H1 (cell line): ENCODE data around the gene USP51. TPM values are rescaled to one million over a fixed set of nuclear protein-coding genes. Genes with fewer than 3 reads are reported as not detected.

Source experiments
- CTCF ChIA-PET: fragments of 300-600 bp; sonication (Branson Sonifier 250); formaldehyde crosslinking; loops from one replicate; lab custom pipeline; 2021; ENCODE audit not compliant: partially characterized antibody; lab: Charles Lee
- POLR2A ChIA-PET: fragments of 300-600 bp; sonication (Branson Sonifier 250); formaldehyde crosslinking; loops from one replicate; lab custom pipeline; 2021; ENCODE audit warnings: inconsistent platforms; ENCODE audit not compliant: partially characterized antibody; lab: Charles Lee
- DNase-seq, 2 experiments: peaks; one replicate each; pipeline versions ENCODE4 v3.0.0 to v3.0.0-alpha.2; 2010 to 2022; ENCODE audit warnings: low spot score in 2 of 2, low read depth in 1 of 2, mixed read lengths in 1 of 2
- FAIRE-seq: peaks from 2 replicates; lab custom pipeline; 2011; peaks lifted over from hg19 to GRCh38; lab: Jason Lieb, UNC
- H2AFZ ChIP-seq: 2 replicates; pipeline ENCODE4 v1.8.1; 2012; ENCODE audit warnings: low read length, inconsistent platforms
- H2AK5ac ChIP-seq: 2 replicates; pipeline ENCODE4 v1.6.1; 2013; ENCODE audit warnings: low read depth, low read length
- H2BK120ac ChIP-seq: replicated peaks from 2 replicates; pipeline ENCODE3; 2013; ENCODE audit warnings: low read depth, low read length, inconsistent platforms
- H2BK12ac ChIP-seq: 2 replicates; pipeline ENCODE4 v1.6.1; 2013; ENCODE audit warnings: low read depth, low read length
- H2BK15ac ChIP-seq: 2 replicates; pipeline ENCODE4 v1.6.1; 2013; ENCODE audit warnings: low read length
- H2BK20ac ChIP-seq: 2 replicates; pipeline ENCODE4 v1.6.1; 2013; ENCODE audit warnings: low read length
- H2BK5ac ChIP-seq: 2 replicates; pipeline ENCODE4 v1.6.1; 2013; ENCODE audit warnings: low read depth, low read length
- H3K14ac ChIP-seq: 2 replicates; pipeline ENCODE4 v1.6.1; 2013; ENCODE audit warnings: inconsistent platforms; ENCODE audit not compliant: insufficient read length
- H3K18ac ChIP-seq: 2 replicates; pipeline ENCODE4 v1.6.1; 2013; ENCODE audit warnings: low read length; ENCODE audit errors: extremely low read depth
- H3K23ac ChIP-seq: 2 replicates; pipeline ENCODE4 v1.6.1; 2013; ENCODE audit warnings: inconsistent platforms; ENCODE audit not compliant: insufficient read length
- H3K23me2 ChIP-seq: 2 replicates; pipeline ENCODE4 v1.6.1; 2013; ENCODE audit warnings: low read depth, low read length
- H3K27ac ChIP-seq: 2 replicates; pipeline ENCODE4 v1.6.1; 2011; ENCODE audit warnings: low read depth, low read length, inconsistent platforms
- H3K27me3 ChIP-seq, 4 experiments: replicated peaks in 1 of 4; 1 replicate in 1 of 4; 2 replicates in 3 of 4; pipeline versions ENCODE4 v1.6.1 to v1.8.1; 2011 to 2013; ENCODE audit warnings: low read length in 3 of 4, mild to moderate bottlenecking in 3 of 4, inconsistent platforms in 2 of 4, mixed read lengths in 2 of 4, moderate library complexity in 1 of 4; ENCODE audit not compliant: control insufficient read depth in 3 of 4, insufficient read depth in 3 of 4; ENCODE audit errors: extremely low read depth in 1 of 4
- H3K36me3 ChIP-seq, 4 experiments: 2 replicates each; pipeline versions ENCODE4 v1.6.1 to v1.8.1; 2011 to 2013; ENCODE audit warnings: mild to moderate bottlenecking in 4 of 4, low read length in 3 of 4, moderate library complexity in 2 of 4, control low read depth in 1 of 4, inconsistent platforms in 1 of 4; ENCODE audit not compliant: insufficient read depth in 4 of 4, control insufficient read depth in 2 of 4
- H3K4ac ChIP-seq: replicated peaks from 2 replicates; pipeline ENCODE3; 2013; ENCODE audit warnings: low read length, low read depth, mixed read lengths, inconsistent platforms; ENCODE audit not compliant: insufficient read length
- H3K4me1 ChIP-seq, 4 experiments: replicated peaks in 1 of 4; 1 replicate in 1 of 4; 2 replicates in 3 of 4; pipeline versions ENCODE4 v1.6.1 to v1.8.1; 2011 to 2013; ENCODE audit warnings: low read length in 3 of 4, inconsistent platforms in 2 of 4, mixed read lengths in 1 of 4; ENCODE audit not compliant: insufficient read depth in 4 of 4, control insufficient read depth in 3 of 4
- H3K4me2 ChIP-seq, 2 experiments: 2 replicates each; pipeline versions ENCODE4 v1.6.1 to v1.8.1; 2011 to 2013; ENCODE audit warnings: low read depth in 2 of 2, low read length in 2 of 2, control low read depth in 1 of 2, inconsistent platforms in 1 of 2, mild to moderate bottlenecking in 1 of 2; ENCODE audit not compliant: insufficient read depth in 1 of 2
- H3K4me3 ChIP-seq, 4 experiments: fragments of 200-600, 300-600 bp in 1 of 4; sonication (generic), shearing (Covaris generic), sonication (Bioruptor Twin) in 1 of 4; 2 replicates each; pipeline versions ENCODE4 v1.5.1 to v1.8.1; 2011 to 2016; ENCODE audit warnings: low read length in 4 of 4, low read depth in 3 of 4, control low read depth in 2 of 4, inconsistent platforms in 2 of 4, mild to moderate bottlenecking in 2 of 4, mixed read lengths in 1 of 4, moderate library complexity in 1 of 4; ENCODE audit not compliant: insufficient read depth in 2 of 4; ENCODE audit errors: extremely low read depth in 1 of 4
- H3K56ac ChIP-seq: replicated peaks from 2 replicates; pipeline ENCODE3; 2013; ENCODE audit warnings: low read depth, mild to moderate bottlenecking, mixed read lengths, low read length, inconsistent platforms; ENCODE audit not compliant: insufficient read length
- H3K79me1 ChIP-seq: 2 replicates; pipeline ENCODE4 v1.6.1; 2013; ENCODE audit warnings: low read depth, low read length, control low read depth
- H3K79me2 ChIP-seq, 2 experiments: 2 replicates each; pipeline versions ENCODE4 v1.6.1 to v1.8.1; 2012 to 2013; ENCODE audit warnings: low read length in 2 of 2, mild to moderate bottlenecking in 2 of 2, inconsistent platforms in 1 of 2; ENCODE audit not compliant: insufficient read depth in 2 of 2, control insufficient read depth in 1 of 2
- H3K9ac ChIP-seq, 4 experiments: replicated peaks in 1 of 4; 1 replicate in 1 of 4; 2 replicates in 3 of 4; pipeline versions ENCODE4 v1.6.1 to v1.8.1; 2011 to 2013; ENCODE audit warnings: low read depth in 3 of 4, low read length in 3 of 4, control low read depth in 2 of 4, mild to moderate bottlenecking in 2 of 4, moderate library complexity in 2 of 4, inconsistent platforms in 1 of 4; ENCODE audit errors: extremely low read depth in 1 of 4
- H3K9me3 ChIP-seq, 2 experiments: 2 replicates each; pipeline versions ENCODE4 v1.6.1 to v1.8.1; 2012 to 2013; ENCODE audit warnings: mild to moderate bottlenecking in 2 of 2, moderate library complexity in 2 of 2, control low read depth in 1 of 2, inconsistent platforms in 1 of 2, low read depth in 1 of 2, low read length in 1 of 2, mixed read lengths in 1 of 2; ENCODE audit not compliant: insufficient read depth in 2 of 2
- H4K20me1 ChIP-seq, 2 experiments: replicated peaks in 1 of 2; 2 replicates each; pipeline versions ENCODE3 to v1.8.1; 2011 to 2013; ENCODE audit warnings: inconsistent platforms in 2 of 2, low read length in 2 of 2, mild to moderate bottlenecking in 1 of 2; ENCODE audit not compliant: insufficient read depth in 2 of 2, control insufficient read depth in 1 of 2
- H4K5ac ChIP-seq: 2 replicates; pipeline ENCODE4 v1.6.1; 2013; ENCODE audit warnings: low read length, low read depth, mixed read lengths, inconsistent platforms; ENCODE audit not compliant: insufficient read length
- H4K8ac ChIP-seq: 2 replicates; pipeline ENCODE4 v1.8.0; 2013; ENCODE audit warnings: mild to moderate bottlenecking, moderate library complexity, low read length, inconsistent platforms; ENCODE audit not compliant: insufficient read depth; ENCODE audit errors: extremely low read depth
- H4K91ac ChIP-seq: replicated peaks from 2 replicates; pipeline ENCODE3; 2013; ENCODE audit warnings: low read length, mixed read lengths, inconsistent platforms; ENCODE audit not compliant: insufficient read length
- BACH1 ChIP-seq: IDR thresholded peaks from 2 replicates; pipeline ENCODE4 v1.6.1; 2012; ENCODE audit warnings: low read length, improper control_type of control experiment
- BCL11A ChIP-seq, 2 experiments: IDR thresholded peaks; one replicate each; pipeline ENCODE4 v1.6.1; 2011; ENCODE audit warnings: low read depth in 2 of 2, low read length in 2 of 2, mild to moderate bottlenecking in 2 of 2
- EP300 ChIP-seq, 2 experiments: IDR thresholded peaks; 1 replicate in 1 of 2; 2 replicates in 1 of 2; pipeline ENCODE4 v1.6.1; 2011 to 2012; ENCODE audit warnings: low read depth in 2 of 2, low read length in 2 of 2, mild to moderate bottlenecking in 2 of 2, borderline replicate concordance in 1 of 2, inconsistent platforms in 1 of 2, moderate library complexity in 1 of 2
- EZH2 ChIP-seq: fragments of 200-600 bp; sonication (generic); IDR thresholded peaks from 2 replicates; pipeline ENCODE4 v1.7.1; 2012; ENCODE audit warnings: low read depth, mild to moderate bottlenecking, moderate library complexity, low read length, inconsistent platforms; ENCODE audit not compliant: severe bottlenecking
- KDM5A ChIP-seq: fragments of 200-600 bp; IDR thresholded peaks from 2 replicates; pipeline ENCODE4 v1.7.1; 2012; ENCODE audit warnings: mild to moderate bottlenecking, low read length, inconsistent platforms, mixed read lengths
- RAD21 ChIP-seq, 2 experiments: IDR thresholded peaks in 1 of 2; conservative IDR thresholded peaks in 1 of 2; 2 replicates each; pipeline ENCODE4 v1.6.1; 2011; ENCODE audit warnings: low read depth in 2 of 2, low read length in 2 of 2, improper control_type of control experiment in 1 of 2, inconsistent platforms in 1 of 2, mild to moderate bottlenecking in 1 of 2, moderate library complexity in 1 of 2
- RFX5 ChIP-seq: IDR thresholded peaks from 2 replicates; pipeline ENCODE4 v1.6.1; 2011; ENCODE audit warnings: low read depth, low read length, improper control_type of control experiment, borderline replicate concordance
- SIRT6 ChIP-seq: IDR thresholded peaks from one replicate; pipeline ENCODE4 v1.7.1; 2012; ENCODE audit warnings: low read length, inconsistent platforms
- SP1 ChIP-seq: IDR thresholded peaks from 2 replicates; pipeline ENCODE4 v1.6.1; 2011; ENCODE audit warnings: low read depth, low read length
- TAF7 ChIP-seq: optimal IDR thresholded peaks from 2 replicates; pipeline ENCODE3; 2011; ENCODE audit warnings: low read depth, mild to moderate bottlenecking, inconsistent platforms, low read length, moderate library complexity, borderline replicate concordance
- ZNF274 ChIP-seq: IDR thresholded peaks from 2 replicates; pipeline ENCODE4 v1.7.0; 2012; ENCODE audit warnings: low read length, borderline replicate concordance; ENCODE audit errors: extremely low read depth
- WGBS, 2 experiments: shearing (Covaris generic) in 1 of 2; methylation state at CpG; one replicate each; pipeline versions ENCODE4 v1.1.6 to v1.1.7; 2013 to 2015; ENCODE audit warnings: low lambda C conversion rate in 2 of 2, mixed read lengths in 2 of 2, inconsistent platforms in 1 of 2, low coverage in 1 of 2, missing lambda C conversion rate in 1 of 2; ENCODE audit not compliant: insufficient replicate concordance in 2 of 2, insufficient coverage in 1 of 2, insufficient read length in 1 of 2; ENCODE audit errors: extremely low coverage in 1 of 2, missing lambda C conversion rate in 1 of 2; 5-methylcytosine and 5-hydroxymethylcytosine counted together
- polyA plus RNA-seq, 7 experiments: library from polyadenylated mRNA; depleted of rRNA in 3 of 7; stranded (reverse) in 5 of 7; unstranded in 2 of 7; fragments of >200 nt in 5 of 7; fragments of 200-250 nt in 2 of 7; gene quantifications; 1 replicate in 5 of 7; 2 replicates in 1 of 7; 4 replicates in 1 of 7; pipeline versions ENCODE4 v1.2.1 to v1.2.3, GENCODE V29; 2011 to 2013; ENCODE audit warnings: missing spikeins in 2 of 7, mixed read lengths in 2 of 7
- total RNA-seq: library from RNA; stranded (reverse); fragmentation: NEBNext Ultra II Directional; extraction: Animal tissue kit (Norgen Biotek cat#: 25700); gene quantifications from 2 replicates; pipeline ENCODE4 v1.2.1, GENCODE V29; 2021

The USP51 gene
- total and polyA plus RNA-seq, 2 of the 8 experiments (the other 6 are each of a cell fraction or from before 2014, with no cell fraction given) = 5.2 to 5.6 TPM

DNA sequence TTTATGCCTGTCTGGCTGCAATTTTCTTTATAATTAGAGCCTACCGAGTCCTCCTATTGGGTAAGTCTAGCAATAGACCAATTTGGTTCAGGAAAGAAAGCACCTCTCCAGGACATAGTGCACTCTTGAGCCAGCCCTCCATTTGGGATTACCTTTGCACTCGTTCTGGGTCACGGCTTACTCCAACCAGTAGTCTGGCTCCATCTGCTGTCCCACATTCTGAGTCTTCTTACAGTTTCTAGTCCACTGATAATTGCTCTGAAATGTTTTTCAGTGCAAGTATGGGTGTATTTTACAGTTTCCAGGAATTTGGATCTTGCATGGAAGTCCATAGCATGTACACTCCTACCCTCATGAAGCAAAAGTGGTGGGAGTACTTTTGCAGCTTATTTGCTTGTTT, 34.8 kb upstream of the USP51 start:
- no peak overlapping the region for H2BK120ac ChIP-seq
- no peak overlapping the region for H2BK15ac ChIP-seq
- peaks cover 0 to 22% of the 10 kb centered on the region in 2 experiments; a peak in 1 of 4 replicates for H3K9me3 ChIP-seq
- no peak overlapping the region for H3K4me2 ChIP-seq
- no peak overlapping the region for H4K8ac ChIP-seq
- no peak for DNase-seq
- H3K4me1 ChIP-seq = no peaks in the 10 kb centered on the region; a peak in 1 of 7 replicates
- H3K4ac ChIP-seq = no peak overlapping the region
- H2AFZ ChIP-seq = no peak overlapping the region
- no peaks in the 10 kb centered on the region for H3K23me2 ChIP-seq
- H3K14ac ChIP-seq = no peak overlapping the region
- no peak overlapping the region for H4K91ac ChIP-seq
- H4K20me1 ChIP-seq = no peaks in the 10 kb centered on the region
- FAIRE-seq = no peak
- TF ChIP-seq KDM5A = no peak
- no peak for TF ChIP-seq EP300 (IDR thresholded peaks at IDR 0.05; ENCODE audit: borderline replicate concordance in 1 of 2, low read depth in 2 of 2, low read length in 2 of 2)
- TF ChIP-seq SIRT6 = no peak
- no peak for TF ChIP-seq RFX5
- no peak for TF ChIP-seq TAF7
- TF ChIP-seq BACH1 = no peak
- TF ChIP-seq BCL11A (IDR thresholded peaks at IDR 0.05; ENCODE audit: low read depth in 2 of 2, low read length in 2 of 2) = no peak
- no peak for TF ChIP-seq ZNF274
- no peak for TF ChIP-seq EZH2
- no peak for TF ChIP-seq SP1
- no peak; a peak in 1 of 4 replicates for TF ChIP-seq RAD21 (IDR thresholded peaks at IDR 0.05 in 1 of 2, conservative IDR thresholded peaks at IDR 0.05 in 1 of 2; ENCODE audit: low read depth in 2 of 2, low read length in 2 of 2)
- ChIA-PET POLR2A (no interaction called here), CTCF (no interaction called here)
- 90% methylated on average over 3 of the region's 3 CpGs; no CpG with 5 or more reads in 1 of the 2 experiments for WGBS, 2 experiments
- no peak overlapping the region for H3K56ac ChIP-seq
- H3K9ac ChIP-seq = no peak overlapping the region
- H2BK12ac ChIP-seq = no peak overlapping the region
- H2BK5ac ChIP-seq = no peak overlapping the region
- no peak overlapping the region for H3K23ac ChIP-seq
- H3K27me3 ChIP-seq = no peaks in the 10 kb centered on the region
- no peaks in the 10 kb centered on the region for H3K36me3 ChIP-seq
- H2AK5ac ChIP-seq = no peak overlapping the region
- no peak overlapping the region for H3K27ac ChIP-seq
- H4K5ac ChIP-seq = no peak overlapping the region
- no peak overlapping the region for H3K18ac ChIP-seq
- no peak overlapping the region for H2BK20ac ChIP-seq
- no peaks in the 10 kb centered on the region for H3K79me2 ChIP-seq
- H3K4me3 ChIP-seq = no peak overlapping the region
- H3K79me1 ChIP-seq = no peaks in the 10 kb centered on the region
